Liver (tissue), 3 donors: ENCODE results near the gene C3orf52.

Experiments
- CTCF ChIP-seq: fragments of 150-350 bp; IDR thresholded peaks from 2 replicates; pipeline ENCODE4 v1.5.1; 2017; ENCODE audit warnings: improper control_type of control experiment, low read depth, low read length; ENCODE audit not compliant: missing input control
- FOXA1 ChIP-seq: IDR thresholded peaks from 2 replicates; pipeline ENCODE4 v1.6.1; 2016; ENCODE audit warnings: antibody characterized with exemption
- GABPA ChIP-seq, 2 donors: IDR thresholded peaks in 1 of 2; conservative IDR thresholded peaks in 1 of 2; 2 replicates each; pipeline ENCODE4 v1.6.1; 2016; ENCODE audit warnings: antibody characterized with exemption in 2 of 2, mild to moderate bottlenecking in 1 of 2, moderate library complexity in 1 of 2
- MAX ChIP-seq: IDR thresholded peaks from 2 replicates; pipeline ENCODE4 v1.6.1; 2016; ENCODE audit warnings: antibody characterized with exemption
- RAD21 ChIP-seq, 2 donors: IDR thresholded peaks; 2 replicates each; pipeline ENCODE4 v1.6.1; 2016; ENCODE audit warnings: antibody characterized with exemption in 2 of 2, mild to moderate bottlenecking in 2 of 2
- REST ChIP-seq: IDR thresholded peaks from 2 replicates; pipeline ENCODE4 v1.6.1; 2016; ENCODE audit warnings: antibody characterized with exemption, mild to moderate bottlenecking
- RXRA ChIP-seq, 2 donors: IDR thresholded peaks; 2 replicates each; pipeline ENCODE4 v1.6.1; 2017 to 2018; ENCODE audit warnings: antibody characterized with exemption in 2 of 2, mild to moderate bottlenecking in 1 of 2
- SP1 ChIP-seq: IDR thresholded peaks from 2 replicates; pipeline ENCODE4 v1.6.1; 2018; ENCODE audit warnings: antibody characterized with exemption, mild to moderate bottlenecking
- TAF1 ChIP-seq: conservative IDR thresholded peaks from 2 replicates; pipeline ENCODE4 v1.6.1; 2016; ENCODE audit warnings: antibody characterized with exemption, mild to moderate bottlenecking
- YY1 ChIP-seq: IDR thresholded peaks from 2 replicates; pipeline ENCODE4 v1.6.1; 2016; ENCODE audit warnings: antibody characterized with exemption, mild to moderate bottlenecking
- ZBTB33 ChIP-seq: IDR thresholded peaks from 2 replicates; pipeline ENCODE4 v1.6.1; 2016; ENCODE audit warnings: antibody characterized with exemption
- donor health status: healthy.
- donor health status: healthy.

DNA sequence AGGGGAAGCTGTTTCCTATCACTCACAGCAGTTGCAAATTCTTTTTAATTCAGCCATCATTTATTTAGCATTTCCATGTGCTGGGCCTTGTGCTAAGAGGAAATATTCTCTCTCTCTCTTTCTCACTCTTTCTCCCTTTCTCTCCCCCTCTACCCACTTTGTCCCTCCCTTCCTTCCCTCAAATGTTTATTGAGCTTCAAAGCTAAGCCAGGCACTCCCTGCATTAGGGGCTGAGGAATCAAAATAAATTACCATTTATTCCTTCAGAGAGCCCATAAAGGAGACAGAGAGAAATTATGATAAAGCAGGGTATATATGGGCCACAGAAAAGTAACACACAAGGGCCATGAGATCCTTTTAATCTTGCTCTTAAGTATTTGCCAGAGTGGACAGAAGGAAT lies 44.9 kb upstream of the C3orf52 start:
- TF ChIP-seq CTCF (no peak), FOXA1 (no peak), RXRA (IDR thresholded peaks at IDR 0.05) (no peak), TAF1 (no peak), RAD21 (IDR thresholded peaks at IDR 0.05) (no peak), GABPA (IDR thresholded peaks at IDR 0.05 in 1 of 2, conservative IDR thresholded peaks at IDR 0.05 in 1 of 2) (no peak), REST (no peak), MAX (no peak), SP1 (no peak), ZBTB33 (no peak), YY1 (no peak)
